ENCODE results near the gene IKZF1. TPM values are rescaled to one million over a fixed set of nuclear protein-coding genes. Genes with fewer than 3 reads are reported as not detected.

Gene IKZF1
- polyA plus RNA-seq, 6 donors from 2014 or later, result 127 to 347 (median 205) TPM

DNA sequence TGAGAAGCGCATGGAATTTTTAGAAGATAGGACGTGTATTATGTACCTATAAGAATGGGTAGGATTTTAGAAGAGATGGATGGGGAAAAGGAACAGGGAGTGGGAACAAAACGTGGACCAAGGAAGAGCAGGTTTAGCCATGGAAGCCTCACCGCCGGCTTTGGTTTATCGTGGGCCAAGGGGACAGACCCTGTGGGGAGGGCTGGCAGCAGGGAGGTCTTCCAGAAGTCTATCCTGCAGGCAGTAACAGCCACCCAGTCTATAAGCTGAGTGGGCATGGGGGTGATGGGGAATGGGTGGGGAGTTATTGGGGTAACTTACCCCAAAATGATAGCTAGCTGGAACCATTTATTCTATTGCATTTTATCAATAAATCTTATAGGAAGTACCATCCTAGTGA lies 44.9 kb downstream of the IKZF1 start:
- peaks cover 68 to 90% (median 81%) of the 10 kb centered on the region in 3 donors for H3K4me1 Mint-ChIP-seq
- DNase-seq (no peak), ATAC-seq (ENCODE audit: low read depth in 2 of 2) (no peak)
- H3K36me3 Mint-ChIP-seq, result peaks cover 30 to 42% of the 10 kb centered on the region in 2 donors
- H3K27me3 Mint-ChIP-seq, result no peaks in the 10 kb centered on the region
- peak overlapping the region in 5 of 8 donors; percentile 1 to 58 (median 34) for H3K4me3 Mint-ChIP-seq
- H3K27ac Mint-ChIP-seq, result peak overlapping the region; percentile 63 to 97 (median 84)
- no peaks in the 10 kb centered on the region for H3K9me3 Mint-ChIP-seq

DNA sequence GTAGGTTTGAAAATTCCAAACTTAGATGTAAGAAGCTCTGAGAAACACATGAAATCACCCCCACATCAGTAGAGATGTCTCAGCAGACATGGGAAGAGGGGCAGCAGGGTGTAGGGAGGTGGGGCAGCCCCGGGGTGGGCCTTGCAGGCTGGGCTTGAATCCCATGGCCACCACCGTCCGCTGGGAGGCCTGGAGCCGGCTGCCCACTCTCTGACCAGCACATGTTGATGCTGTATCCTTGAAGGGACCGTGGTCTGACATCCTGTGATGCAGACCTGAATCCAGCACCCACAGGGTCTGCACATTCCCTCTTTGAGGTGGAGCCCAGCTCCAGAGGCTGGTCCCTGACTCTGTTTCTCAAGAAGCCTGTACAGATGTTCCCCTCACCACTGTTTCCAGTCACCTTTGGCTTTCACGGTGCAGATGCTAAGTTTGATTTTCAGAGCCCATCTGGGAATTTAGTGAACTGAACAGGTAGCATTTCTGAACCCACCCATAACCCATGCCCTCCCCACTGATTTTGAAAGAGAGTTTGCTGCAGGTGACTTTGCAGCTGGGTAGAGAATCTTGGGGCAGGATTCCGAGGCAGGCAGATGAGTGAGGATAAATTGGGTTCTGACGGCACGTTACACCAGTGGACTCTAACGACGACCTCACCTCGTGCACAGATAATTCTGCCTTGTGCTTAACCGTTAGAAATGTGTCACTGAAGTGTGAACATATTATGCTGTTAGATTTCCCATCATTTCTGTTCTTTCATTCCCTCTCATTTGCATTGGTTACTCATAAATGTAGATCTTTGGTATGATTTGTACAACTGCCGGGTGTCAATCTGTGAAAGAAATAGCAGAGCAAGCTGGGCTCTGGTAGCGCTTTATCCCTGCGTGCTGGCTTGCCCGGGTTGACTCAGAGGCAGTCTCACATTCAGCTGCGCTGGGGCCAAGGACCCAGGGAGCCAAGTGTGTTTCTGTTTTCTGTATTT lies 45.7 kb downstream of the IKZF1 start:
- peaks cover 73 to 96% (median 85%) of the 10 kb centered on the region in 3 donors for H3K4me1 Mint-ChIP-seq
- ATAC-seq (ENCODE audit: low read depth in 2 of 2) (peak in 1 of 2 donors; percentile 19), DNase-seq (no peak)
- H3K9me3 Mint-ChIP-seq, result no peaks in the 10 kb centered on the region
- H3K36me3 Mint-ChIP-seq, result peaks cover 27 to 45% of the 10 kb centered on the region in 2 donors
- peak overlapping the region in 7 of 8 donors; percentile 31 to 85 (median 58) for H3K4me3 Mint-ChIP-seq
- H3K27ac Mint-ChIP-seq, result peak overlapping the region; percentile 58 to 97 (median 86)
- H3K27me3 Mint-ChIP-seq, result no peaks in the 10 kb centered on the region

DNA sequence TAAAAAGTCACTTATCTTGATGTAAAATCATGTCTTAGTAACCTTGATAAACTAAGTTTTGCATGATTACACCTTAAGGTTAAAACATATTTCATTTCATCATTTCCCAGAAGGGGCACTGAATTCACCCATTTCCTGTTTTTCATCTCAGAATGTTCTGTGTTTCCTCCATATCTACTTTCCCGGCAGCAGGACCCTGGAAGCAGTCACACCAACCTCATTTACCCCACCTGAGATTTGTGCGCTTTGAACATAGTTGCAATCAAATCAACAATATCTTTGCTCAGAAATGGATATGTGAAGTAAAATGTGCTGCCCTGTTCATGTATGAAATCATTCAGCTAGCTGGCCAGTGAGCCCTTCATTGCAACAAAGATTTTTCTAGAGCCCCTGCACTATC lies 46.8 kb downstream of the IKZF1 start:
- H3K27ac Mint-ChIP-seq, result peak overlapping the region; percentile 58 to 97 (median 86)
- H3K4me1 Mint-ChIP-seq, result peaks cover 77 to 95% (median 85%) of the 10 kb centered on the region in 3 donors
- peak overlapping the region; percentile 23 to 85 (median 56) for H3K4me3 Mint-ChIP-seq
- no peak for DNase-seq
- no peaks in the 10 kb centered on the region for H3K9me3 Mint-ChIP-seq
- peaks cover 27 to 47% of the 10 kb centered on the region in 2 donors for H3K36me3 Mint-ChIP-seq
- ATAC-seq (ENCODE audit: low read depth in 2 of 2), result no peak
- H3K27me3 Mint-ChIP-seq, result no peaks in the 10 kb centered on the region

DNA sequence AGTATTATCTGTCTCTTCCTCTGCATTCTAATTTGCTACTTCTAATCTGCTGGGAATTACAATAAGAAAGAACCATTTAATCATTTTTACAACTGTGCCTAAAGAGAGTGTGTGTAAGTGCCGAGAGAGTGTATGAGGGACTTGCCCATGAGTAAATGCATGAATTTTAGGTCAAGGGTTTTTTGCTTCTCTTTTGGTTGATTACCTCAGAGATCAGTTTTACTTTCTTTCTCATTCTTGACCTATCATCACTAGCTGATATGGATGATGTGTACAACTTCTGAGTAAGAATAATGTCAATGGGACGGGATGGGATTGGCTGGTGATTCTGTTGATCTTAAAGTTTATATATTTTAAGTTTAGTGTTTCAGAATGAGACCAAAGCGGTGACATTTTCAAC lies 47.8 kb downstream of the IKZF1 start:
- H3K4me3 Mint-ChIP-seq, result peak overlapping the region in 7 of 8 donors; percentile 17 to 80 (median 41)
- peak overlapping the region; percentile 58 to 97 (median 86) for H3K27ac Mint-ChIP-seq
- peak; percentile 80 to 90 for ATAC-seq (ENCODE audit: low read depth in 2 of 2)
- H3K27me3 Mint-ChIP-seq, result no peaks in the 10 kb centered on the region
- peaks cover 80 to 97% (median 88%) of the 10 kb centered on the region in 3 donors for H3K4me1 Mint-ChIP-seq
- peak; percentile 29 for DNase-seq
- no peaks in the 10 kb centered on the region for H3K9me3 Mint-ChIP-seq
- peaks cover 23 to 46% of the 10 kb centered on the region in 2 donors for H3K36me3 Mint-ChIP-seq

DNA sequence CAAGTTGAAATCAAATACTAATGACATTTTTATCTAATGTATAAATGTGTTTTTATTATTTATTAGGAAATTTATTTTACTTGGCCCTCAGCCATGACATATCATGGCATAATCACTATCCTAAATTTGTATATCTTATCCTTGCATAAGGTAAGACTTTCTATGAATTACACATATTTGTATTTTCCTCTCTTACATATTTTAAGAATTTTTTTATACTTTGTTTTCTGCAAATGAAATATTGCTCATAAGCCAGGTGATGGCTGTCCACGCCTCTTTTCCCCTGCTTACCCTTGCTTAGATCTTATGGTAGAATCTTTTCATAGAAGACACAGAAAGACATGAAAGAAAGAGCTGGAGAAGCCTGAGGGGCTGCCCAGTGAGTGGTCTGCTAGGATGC lies 48.2 kb downstream of the IKZF1 start:
- DNase-seq, result no peak
- H3K4me1 Mint-ChIP-seq, result peaks cover 81 to 97% (median 89%) of the 10 kb centered on the region in 3 donors
- ATAC-seq (ENCODE audit: low read depth in 2 of 2), result no peak
- peak overlapping the region in 2 of 8 donors; percentile 39 to 63 for H3K4me3 Mint-ChIP-seq
- peak overlapping the region in 5 of 6 donors; percentile 83 to 92 (median 90) for H3K27ac Mint-ChIP-seq
- H3K9me3 Mint-ChIP-seq, result no peaks in the 10 kb centered on the region
- H3K36me3 Mint-ChIP-seq, result peaks cover 24 to 45% of the 10 kb centered on the region in 2 donors
- no peaks in the 10 kb centered on the region for H3K27me3 Mint-ChIP-seq

DNA sequence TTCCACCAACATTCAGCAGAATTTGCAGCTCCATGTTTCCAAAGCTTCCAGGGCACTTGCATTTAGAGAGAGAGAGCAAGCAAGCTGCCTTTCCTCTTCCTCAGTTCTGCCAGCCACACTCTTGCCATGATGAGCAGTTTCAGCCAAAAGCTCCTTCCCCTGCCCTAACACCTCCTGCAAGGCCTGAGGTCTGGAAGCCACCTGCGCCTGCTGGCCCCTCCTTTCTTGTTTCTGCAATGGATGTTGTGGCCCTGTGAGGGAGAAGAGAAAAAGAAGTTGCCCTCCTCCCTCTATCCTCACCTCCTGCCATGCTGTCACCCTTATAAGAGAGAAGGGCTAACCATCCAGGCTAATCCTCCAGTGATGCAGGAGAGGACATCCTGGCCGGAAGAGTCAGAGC lies 48.7 kb downstream of the IKZF1 start:
- ATAC-seq (ENCODE audit: low read depth in 2 of 2) (no peak), DNase-seq (no peak)
- Mint-ChIP-seq H3K4me1 (peaks cover 82 to 97% (median 89%) of the 10 kb centered on the region in 3 donors), H3K27ac (peak overlapping the region; percentile 80 to 92 (median 87)), H3K36me3 (peaks cover 22 to 45% of the 10 kb centered on the region in 2 donors), H3K4me3 (peak overlapping the region in 3 of 8 donors; percentile 12 to 39 (median 16)), H3K9me3 (no peaks in the 10 kb centered on the region), H3K27me3 (no peaks in the 10 kb centered on the region)

DNA sequence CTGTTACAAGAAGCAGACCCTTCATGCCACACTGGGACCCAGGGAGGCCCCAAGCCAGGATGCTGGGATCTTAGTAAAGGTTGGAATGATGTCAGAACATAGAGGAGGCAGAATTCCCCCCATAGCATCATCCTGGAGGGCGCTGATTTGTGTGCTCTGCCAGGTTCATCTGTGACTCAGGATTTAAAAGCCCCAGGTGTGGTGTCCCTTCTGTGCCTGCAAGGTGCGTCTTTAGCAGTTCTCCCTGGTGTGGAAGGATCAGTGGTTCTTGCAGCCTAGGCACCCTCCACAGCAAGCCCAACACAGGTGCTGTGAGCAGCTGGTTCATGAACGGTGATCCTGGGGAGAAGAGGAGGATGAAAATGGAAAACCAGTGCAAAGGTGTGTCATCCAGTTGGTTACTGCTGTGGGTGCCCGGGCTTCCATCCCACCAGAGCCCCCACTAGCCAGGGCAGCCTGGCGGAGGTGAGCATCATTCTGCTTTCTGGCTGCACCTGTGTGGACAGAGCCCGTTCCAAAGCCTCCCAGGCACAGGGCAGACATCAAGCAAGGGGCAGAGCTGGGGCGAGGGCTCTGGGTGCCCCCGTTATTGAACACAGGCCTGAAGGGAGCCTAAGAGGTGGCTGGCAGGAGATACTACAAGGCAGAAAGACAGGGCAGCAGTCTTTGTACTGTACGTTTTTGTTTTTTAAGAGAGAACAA lies 49.5 kb downstream of the IKZF1 start:
- Mint-ChIP-seq H3K9me3 (no peaks in the 10 kb centered on the region), H3K4me3 (peak overlapping the region in 1 of 8 donors; percentile 30), H3K27me3 (no peaks in the 10 kb centered on the region), H3K27ac (peak overlapping the region; percentile 78 to 95 (median 90)), H3K36me3 (peaks cover 17 to 40% of the 10 kb centered on the region in 2 donors), H3K4me1 (peaks cover 82 to 96% (median 91%) of the 10 kb centered on the region in 3 donors)
- DNase-seq (no peak), ATAC-seq (ENCODE audit: low read depth in 2 of 2) (no peak)

DNA sequence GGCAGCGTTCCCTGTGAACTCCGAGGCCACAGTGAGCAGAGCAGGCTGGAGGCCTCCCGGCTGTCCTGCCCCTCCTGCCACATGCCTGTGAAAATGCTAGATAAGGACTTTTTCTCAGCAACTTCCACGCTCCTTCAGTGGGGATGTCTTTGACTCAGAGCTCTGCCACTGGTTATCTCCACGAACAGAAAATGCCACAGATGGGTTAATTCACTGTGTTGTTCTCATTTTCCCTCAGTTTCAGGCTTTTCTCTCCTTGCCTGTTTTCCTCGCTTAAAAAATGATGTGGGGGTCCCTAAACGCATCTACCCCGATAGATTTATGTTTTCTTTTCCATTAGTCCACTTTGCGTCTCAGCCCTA lies 51.3 kb downstream of the IKZF1 start:
- no peaks in the 10 kb centered on the region for H3K9me3 Mint-ChIP-seq
- DNase-seq (no peak), ATAC-seq (ENCODE audit: low read depth in 2 of 2) (no peak)
- peak overlapping the region in 2 of 8 donors; percentile 11 to 43 for H3K4me3 Mint-ChIP-seq
- peaks cover 83 to 94% (median 92%) of the 10 kb centered on the region in 3 donors for H3K4me1 Mint-ChIP-seq
- H3K27ac Mint-ChIP-seq, result peak overlapping the region; percentile 83 to 93 (median 89)
- H3K36me3 Mint-ChIP-seq, result peaks cover 27 to 42% of the 10 kb centered on the region in 2 donors
- no peaks in the 10 kb centered on the region for H3K27me3 Mint-ChIP-seq

DNA sequence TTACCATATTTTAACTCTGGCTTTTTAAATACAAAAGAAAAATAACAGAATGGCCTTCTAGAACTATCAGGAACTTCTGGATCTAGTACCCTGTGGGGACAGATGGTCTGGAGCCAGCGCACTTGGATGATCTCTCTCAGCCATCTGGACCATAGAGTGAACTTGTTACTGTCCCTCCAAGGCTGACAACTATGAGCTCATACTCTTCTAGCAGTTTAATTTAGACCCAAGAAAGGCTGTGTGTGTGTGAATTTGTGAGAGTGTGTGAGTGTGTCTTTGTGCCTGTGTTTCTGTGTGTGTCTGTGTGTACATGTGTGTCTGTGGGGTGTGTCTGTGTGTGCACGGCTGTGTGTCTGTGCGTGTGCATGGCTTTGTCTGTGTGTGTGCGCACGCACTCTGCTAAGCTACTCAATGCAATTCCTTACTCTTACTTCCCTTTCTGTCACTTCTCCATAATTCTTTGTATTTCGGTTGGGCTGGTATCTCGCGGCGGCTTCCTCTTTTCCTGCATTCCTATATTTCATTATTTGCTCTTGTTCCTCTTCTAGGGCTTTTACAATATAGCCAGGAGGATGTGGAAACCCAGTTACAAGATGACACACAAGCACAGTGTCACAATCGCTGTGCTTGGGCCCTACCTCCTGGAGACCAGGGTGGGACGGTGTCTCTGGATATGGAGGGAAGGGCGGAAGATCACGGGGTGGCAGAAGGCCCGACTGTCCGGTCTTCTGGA lies 51.9 kb downstream of the IKZF1 start:
- peak overlapping the region in 4 of 8 donors; percentile 23 to 61 (median 40) for H3K4me3 Mint-ChIP-seq
- peaks cover 83 to 94% (median 92%) of the 10 kb centered on the region in 3 donors for H3K4me1 Mint-ChIP-seq
- no peaks in the 10 kb centered on the region for H3K27me3 Mint-ChIP-seq
- ATAC-seq (ENCODE audit: low read depth in 2 of 2), result peak; percentile 13 to 48
- H3K9me3 Mint-ChIP-seq, result no peaks in the 10 kb centered on the region
- H3K27ac Mint-ChIP-seq, result peak overlapping the region; percentile 83 to 93 (median 89)
- peaks cover 32 to 42% of the 10 kb centered on the region in 2 donors for H3K36me3 Mint-ChIP-seq
- DNase-seq, result no peak

DNA sequence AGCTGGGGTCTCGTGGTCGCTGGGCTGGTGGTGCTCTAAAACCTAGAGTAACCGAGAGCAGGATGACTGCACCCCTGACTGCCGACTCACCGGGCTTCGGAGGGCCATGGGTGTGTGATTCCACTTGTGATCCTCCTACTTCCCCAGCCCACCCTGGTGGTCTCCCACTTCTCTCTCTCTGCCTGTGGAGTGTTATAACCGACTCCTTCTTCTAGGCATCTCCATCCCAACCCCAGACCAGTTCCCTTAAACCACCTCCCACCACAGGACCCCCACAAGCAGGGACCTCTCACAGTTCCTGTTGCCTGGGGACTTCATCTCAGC lies 52.4 kb downstream of the IKZF1 start:
- no peaks in the 10 kb centered on the region for H3K27me3 Mint-ChIP-seq
- DNase-seq (no peak), ATAC-seq (ENCODE audit: low read depth in 2 of 2) (no peak)
- H3K36me3 Mint-ChIP-seq, result peaks cover 32 to 40% of the 10 kb centered on the region in 2 donors
- peaks cover 79 to 94% (median 89%) of the 10 kb centered on the region in 3 donors for H3K4me1 Mint-ChIP-seq
- H3K27ac Mint-ChIP-seq, result peak overlapping the region in 5 of 6 donors; percentile 86 to 93 (median 90)
- peak overlapping the region in 1 of 8 donors; percentile 74 for H3K4me3 Mint-ChIP-seq
- H3K9me3 Mint-ChIP-seq, result no peaks in the 10 kb centered on the region

DNA sequence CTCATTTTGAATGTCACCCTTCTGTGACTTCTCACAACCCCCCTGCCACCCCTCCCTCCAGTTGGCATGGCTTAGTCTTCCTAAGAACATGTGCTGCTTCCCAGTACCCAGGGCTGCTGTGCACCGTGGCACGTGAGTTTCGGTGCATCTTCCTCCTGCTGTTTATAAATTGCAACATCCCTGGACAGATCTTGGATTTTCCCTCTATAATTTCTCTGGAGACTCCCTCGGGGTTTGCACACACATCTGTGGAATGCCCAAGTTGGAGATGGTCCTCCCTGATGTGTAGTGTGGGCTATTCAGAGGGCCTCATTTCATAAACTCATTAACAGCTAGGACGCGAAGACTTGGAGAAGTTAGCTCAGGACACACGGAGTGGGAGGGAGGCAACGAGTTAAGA lies 52.9 kb downstream of the IKZF1 start:
- DNase-seq (no peak), ATAC-seq (ENCODE audit: low read depth in 2 of 2) (no peak)
- Mint-ChIP-seq H3K36me3 (peaks cover 35 to 40% of the 10 kb centered on the region in 2 donors), H3K9me3 (no peaks in the 10 kb centered on the region), H3K27ac (peak overlapping the region in 5 of 6 donors; percentile 76 to 90 (median 89)), H3K27me3 (no peaks in the 10 kb centered on the region), H3K4me3 (peak overlapping the region in 1 of 8 donors; percentile 47), H3K4me1 (peaks cover 79 to 94% (median 86%) of the 10 kb centered on the region in 3 donors)

DNA sequence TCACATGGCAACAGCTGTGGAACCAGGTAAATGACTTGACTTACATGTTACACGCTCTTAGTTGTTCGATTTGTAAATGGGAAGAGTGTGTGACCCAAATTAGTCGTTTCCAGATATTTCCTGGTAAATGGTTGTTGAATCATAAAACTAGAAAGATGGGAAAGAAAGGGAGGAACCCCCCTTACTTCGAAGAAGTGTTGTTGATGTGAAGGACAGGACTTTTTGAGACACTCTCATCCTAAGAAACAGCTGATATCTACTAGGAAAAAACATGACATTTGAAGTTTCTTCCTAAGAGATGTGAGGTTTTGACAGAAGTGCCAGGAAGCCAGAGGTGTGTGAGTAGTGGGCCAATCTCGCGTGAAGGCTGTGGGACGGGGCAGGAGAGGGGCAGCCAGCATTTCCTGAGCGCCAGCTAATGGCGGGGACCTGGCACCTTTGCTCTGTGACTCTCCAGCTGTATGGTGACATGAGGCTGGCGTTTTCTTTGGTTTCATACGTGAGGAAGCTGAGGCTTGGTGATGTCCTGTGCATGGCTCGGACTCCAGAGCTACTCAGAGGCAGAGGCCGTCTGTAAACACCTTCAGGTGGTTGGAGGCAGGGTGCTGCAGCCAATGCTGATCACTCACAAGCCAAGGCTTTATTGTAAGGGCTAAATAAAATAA lies 53.7 kb downstream of the IKZF1 start:
- Mint-ChIP-seq H3K9me3 (no peaks in the 10 kb centered on the region), H3K36me3 (peaks cover 43 to 48% of the 10 kb centered on the region in 2 donors), H3K4me1 (peaks cover 84 to 96% (median 88%) of the 10 kb centered on the region in 3 donors), H3K27ac (peak overlapping the region; percentile 80 to 93 (median 90)), H3K27me3 (no peaks in the 10 kb centered on the region), H3K4me3 (peak overlapping the region in 1 of 8 donors; percentile 44)
- ATAC-seq (ENCODE audit: low read depth in 2 of 2), result no peak
- DNase-seq, result no peak

Measured in naive B cell (primary cell).